OCI-LY1 (cell line): ENCODE measurements around the gene NFKBIZ.
"Not testable (repeated sequence)": the region's sequence is repeated elsewhere in the genome, so short reads cannot be mapped to it uniquely, and the experiment has no call there.

ENCODE experiments used
- H2AFZ ChIP-seq: fragments of 200-600 bp; sonication (generic), shearing (Covaris generic); 2 replicates; pipeline ENCODE4 v1.6.0; 2014; ENCODE audit warnings: antibody characterized with exemption, mild to moderate bottlenecking, low read length
- H3F3A ChIP-seq: fragments of 200-600 bp; sonication (generic), shearing (Covaris generic); 2 replicates; pipeline ENCODE4 v1.6.0; 2014; ENCODE audit warnings: mild to moderate bottlenecking, antibody characterized with exemption, low read length, moderate library complexity; ENCODE audit not compliant: insufficient read depth
- H3K27ac ChIP-seq: fragments of 200-600 bp; sonication (generic); 2 replicates; pipeline ENCODE4 v1.5.1; 2014; ENCODE audit warnings: low read length, mixed run types, mild to moderate bottlenecking, low read depth; ENCODE audit not compliant: poor library complexity, severe bottlenecking
- H3K27me3 ChIP-seq: fragments of 200-600 bp; sonication (generic); 2 replicates; pipeline ENCODE4 v1.6.0; 2014; ENCODE audit warnings: antibody characterized with exemption, mild to moderate bottlenecking, low read length, moderate library complexity; ENCODE audit not compliant: insufficient read depth
- H3K36me3 ChIP-seq: fragments of 200-600 bp; sonication (generic); 2 replicates; pipeline ENCODE4 v1.6.1; 2014; ENCODE audit warnings: mild to moderate bottlenecking, antibody characterized with exemption, low read length, moderate library complexity, mixed read lengths; ENCODE audit not compliant: insufficient read depth
- H3K4me1 ChIP-seq: fragments of 200-600 bp; sonication (generic); 2 replicates; pipeline ENCODE4 v1.5.1; 2014; ENCODE audit warnings: mild to moderate bottlenecking, low read length, moderate library complexity; ENCODE audit not compliant: insufficient read depth, severe bottlenecking
- H3K4me2 ChIP-seq: fragments of 200-600 bp; sonication (generic), shearing (Covaris generic); 2 replicates; pipeline ENCODE4 v1.6.1; 2014; ENCODE audit warnings: low read length
- H3K4me3 ChIP-seq: fragments of 200-600 bp; sonication (generic); 2 replicates; pipeline ENCODE4 v1.5.1; 2014; ENCODE audit warnings: low read length, low read depth, mild to moderate bottlenecking, mixed read lengths; ENCODE audit not compliant: poor library complexity, severe bottlenecking
- H3K79me2 ChIP-seq: fragments of 200-600 bp; shearing (Covaris generic); 2 replicates; pipeline ENCODE4 v1.6.1; 2016; ENCODE audit warnings: mixed run types, low read length, mixed read lengths; ENCODE audit not compliant: insufficient read depth
- H3K9ac ChIP-seq: fragments of 200-600 bp; sonication (generic), shearing (Covaris generic); 2 replicates; pipeline ENCODE4 v1.6.1; 2014; ENCODE audit warnings: mild to moderate bottlenecking, low read length, mixed read lengths
- H3K9me2 ChIP-seq: fragments of 200-600 bp; sonication (generic), shearing (Covaris generic); 2 replicates; pipeline ENCODE4 v1.6.1; 2014; ENCODE audit warnings: low read depth, mild to moderate bottlenecking, low read length, mixed read lengths
- H3K9me3 ChIP-seq: fragments of 200-600 bp; shearing (Covaris generic); 2 replicates; pipeline ENCODE4 v1.6.1; 2014; ENCODE audit warnings: low read length, mixed read lengths
- H4K20me1 ChIP-seq: fragments of 200-600 bp; sonication (generic), shearing (Covaris generic); 2 replicates; pipeline ENCODE4 v1.6.0; 2016; ENCODE audit warnings: mild to moderate bottlenecking, low read length; ENCODE audit not compliant: insufficient read depth
- EZH2 ChIP-seq: fragments of 200-600 bp; sonication (generic), shearing (Covaris generic); IDR thresholded peaks from 2 replicates; pipeline ENCODE4 v1.8.0; 2017; ENCODE audit warnings: borderline replicate concordance, mixed run types, mild to moderate bottlenecking, antibody characterized with exemption, low read length, moderate library complexity, mixed read lengths
- TF ChIP-seq, protein P1 (sequence below): fragments of 200-600 bp; sonication (generic), shearing (Covaris generic); IDR thresholded peaks from 2 replicates; pipeline ENCODE4 v1.5.1; 2017; ENCODE audit warnings: mild to moderate bottlenecking, antibody characterized with exemption, low read length, moderate library complexity, mixed read lengths

Gene NFKBIZ

DNA sequence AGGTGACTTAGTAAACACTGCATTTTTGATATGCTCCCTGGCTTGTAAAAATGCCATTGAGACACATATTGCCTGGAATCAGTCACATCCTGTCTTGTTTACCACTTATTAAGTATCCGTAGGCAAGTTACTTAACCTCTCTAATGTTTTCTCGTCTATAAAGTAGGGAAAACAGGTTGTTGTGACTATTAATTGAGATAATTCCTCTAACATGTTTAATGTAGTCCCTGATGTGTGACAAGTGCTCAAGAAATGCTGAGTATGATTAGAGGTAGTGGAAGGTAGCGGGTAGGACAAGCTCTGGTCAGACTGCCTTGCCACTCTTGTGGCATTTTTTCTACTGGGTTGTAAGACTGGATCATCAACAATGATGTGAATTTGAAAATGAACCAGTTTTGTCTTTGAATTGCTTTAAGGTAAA is 54.1 kb downstream of the NFKBIZ start:
- H3K9me2 ChIP-seq: no peaks in the 10 kb centered on the region
- H3F3A ChIP-seq: no peaks in the 10 kb centered on the region
- peaks cover 18% of the 10 kb centered on the region for H3K4me1 ChIP-seq
- no peak overlapping the region for H3K27ac ChIP-seq
- H3K9ac ChIP-seq: no peak overlapping the region
- no peak overlapping the region for H3K4me3 ChIP-seq
- no peaks in the 10 kb centered on the region for H3K36me3 ChIP-seq
- H2AFZ ChIP-seq: no peak overlapping the region
- H3K9me3 ChIP-seq: no peaks in the 10 kb centered on the region
- H4K20me1 ChIP-seq: no peaks in the 10 kb centered on the region
- H3K79me2 ChIP-seq: no peaks in the 10 kb centered on the region
- no peak overlapping the region for H3K4me2 ChIP-seq
- H3K27me3 ChIP-seq: no peaks in the 10 kb centered on the region
- TF ChIP-seq, protein P1, sequence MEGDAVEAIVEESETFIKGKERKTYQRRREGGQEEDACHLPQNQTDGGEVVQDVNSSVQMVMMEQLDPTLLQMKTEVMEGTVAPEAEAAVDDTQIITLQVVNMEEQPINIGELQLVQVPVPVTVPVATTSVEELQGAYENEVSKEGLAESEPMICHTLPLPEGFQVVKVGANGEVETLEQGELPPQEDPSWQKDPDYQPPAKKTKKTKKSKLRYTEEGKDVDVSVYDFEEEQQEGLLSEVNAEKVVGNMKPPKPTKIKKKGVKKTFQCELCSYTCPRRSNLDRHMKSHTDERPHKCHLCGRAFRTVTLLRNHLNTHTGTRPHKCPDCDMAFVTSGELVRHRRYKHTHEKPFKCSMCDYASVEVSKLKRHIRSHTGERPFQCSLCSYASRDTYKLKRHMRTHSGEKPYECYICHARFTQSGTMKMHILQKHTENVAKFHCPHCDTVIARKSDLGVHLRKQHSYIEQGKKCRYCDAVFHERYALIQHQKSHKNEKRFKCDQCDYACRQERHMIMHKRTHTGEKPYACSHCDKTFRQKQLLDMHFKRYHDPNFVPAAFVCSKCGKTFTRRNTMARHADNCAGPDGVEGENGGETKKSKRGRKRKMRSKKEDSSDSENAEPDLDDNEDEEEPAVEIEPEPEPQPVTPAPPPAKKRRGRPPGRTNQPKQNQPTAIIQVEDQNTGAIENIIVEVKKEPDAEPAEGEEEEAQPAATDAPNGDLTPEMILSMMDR: no peak
- TF ChIP-seq EZH2: no peak

DNA sequence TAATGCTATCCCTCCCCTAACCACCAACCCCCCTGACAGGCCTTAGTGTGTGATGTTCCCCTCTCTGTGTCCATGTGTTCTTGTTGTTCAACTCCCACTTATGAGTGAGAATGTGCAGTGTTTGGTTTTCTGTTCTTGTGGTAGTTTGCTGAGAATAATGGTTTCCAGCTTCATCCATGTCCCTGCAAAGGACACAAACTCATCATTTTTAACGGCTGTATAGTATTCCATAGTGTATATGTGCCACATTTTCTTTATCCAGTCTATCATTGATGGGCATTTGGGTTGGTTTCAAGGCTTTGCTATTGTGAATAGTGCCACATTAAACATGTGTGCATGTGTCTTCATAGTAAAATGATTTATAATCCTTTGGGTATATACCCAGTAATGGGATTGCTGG is 56.3 kb downstream of the NFKBIZ start:
- H3K36me3 ChIP-seq, H4K20me1 ChIP-seq, H3K9me2 ChIP-seq, H3K4me3 ChIP-seq, H3K9me3 ChIP-seq, H3F3A ChIP-seq, H3K4me1 ChIP-seq, H3K4me2 ChIP-seq, H2AFZ ChIP-seq, H3K27me3 ChIP-seq, H3K27ac ChIP-seq, H3K79me2 ChIP-seq, H3K9ac ChIP-seq: not testable (repeated sequence)
